IPS-NIHi11 (cell line): ENCODE results near the gene ARFGAP2.
"Not testable (repeated sequence)": the region's sequence is repeated elsewhere in the genome, so short reads cannot be mapped to it uniquely, and the experiment has no call there.

ENCODE experiments used
- DNase-seq: peaks from one replicate; pipeline ENCODE4 v3.0.0; 2012; ENCODE audit warnings: mixed read lengths, low spot score

Gene ARFGAP2

DNA sequence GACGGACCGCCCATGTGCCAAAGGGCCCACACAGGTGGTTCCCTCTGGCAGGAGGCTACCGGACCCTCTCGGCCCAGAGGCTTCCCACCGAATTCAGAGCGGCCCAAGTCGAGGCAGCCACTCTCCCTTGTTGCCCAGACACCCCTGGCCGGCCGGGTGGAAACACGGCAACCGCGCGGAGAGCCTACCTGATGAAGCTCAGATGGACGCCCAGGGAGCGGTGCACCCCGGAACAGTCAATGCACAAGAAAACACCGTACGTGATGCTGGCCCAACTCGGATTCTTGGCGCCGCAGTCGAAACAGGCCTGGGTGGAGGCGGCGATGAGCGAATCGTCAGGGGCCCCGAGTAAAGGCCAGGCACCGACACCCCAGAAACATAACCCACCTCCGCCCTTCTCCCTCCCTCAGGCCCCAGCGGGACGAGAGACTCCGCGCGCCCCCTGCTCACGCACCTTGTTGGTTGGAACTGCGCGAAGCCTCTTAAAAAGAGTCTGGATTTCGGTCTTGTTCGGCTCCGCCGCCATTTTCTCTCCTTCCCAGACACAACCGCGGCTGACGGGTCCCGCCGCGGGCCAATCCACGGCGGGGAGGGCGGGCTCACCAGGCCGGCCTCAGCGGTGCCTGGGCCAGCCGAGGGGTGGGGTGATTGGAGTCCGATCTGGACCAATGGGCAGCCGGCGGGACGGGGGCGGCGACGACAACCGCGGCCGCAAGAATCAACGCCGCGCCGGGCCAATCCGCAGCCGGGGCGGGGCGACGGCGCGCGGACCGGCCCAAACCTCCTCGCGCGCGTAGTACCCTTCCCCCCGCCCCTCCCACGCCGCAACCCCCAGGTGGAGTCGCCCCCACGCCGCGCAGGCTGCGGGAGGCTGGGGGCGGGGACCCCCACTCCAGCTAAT lies at the start of gene ARFGAP2:
Gene ARFGAP2, minus strand, starts transcription at position 552 of the 901 bp plus-strand sequence. Its CDS starts 26 bp downstream, at position 526.
- DNase-seq, result peak; percentile 100

GRCh38 chr11:47225552-47226400 lies 49.1 kb upstream of the ARFGAP2 start:
- no peak for DNase-seq

GRCh38 chr11:47222696-47223095 lies 46.0 kb upstream of the ARFGAP2 start:
- no peak for DNase-seq

DNA sequence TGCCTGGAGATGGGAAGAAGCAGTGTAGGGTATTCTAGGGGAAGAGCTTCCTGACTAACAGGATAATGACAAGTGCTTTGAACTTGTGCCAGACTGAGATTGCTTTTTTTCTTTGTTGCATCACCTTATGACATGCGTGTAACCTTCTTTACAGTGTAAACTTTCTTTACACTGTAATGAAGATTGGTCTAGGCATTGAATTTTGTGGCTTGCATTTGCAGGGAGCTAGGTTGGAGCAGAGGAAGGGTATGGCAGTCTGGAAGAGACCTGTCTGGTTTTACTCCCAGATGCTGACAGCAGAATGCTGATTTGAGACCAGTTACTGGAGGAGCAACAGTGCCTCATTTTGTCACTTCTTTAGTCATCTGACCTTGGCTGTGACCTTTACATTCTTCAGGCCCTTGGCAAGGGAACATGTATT lies 43.7 kb upstream of the ARFGAP2 start:
- no peak for DNase-seq

DNA sequence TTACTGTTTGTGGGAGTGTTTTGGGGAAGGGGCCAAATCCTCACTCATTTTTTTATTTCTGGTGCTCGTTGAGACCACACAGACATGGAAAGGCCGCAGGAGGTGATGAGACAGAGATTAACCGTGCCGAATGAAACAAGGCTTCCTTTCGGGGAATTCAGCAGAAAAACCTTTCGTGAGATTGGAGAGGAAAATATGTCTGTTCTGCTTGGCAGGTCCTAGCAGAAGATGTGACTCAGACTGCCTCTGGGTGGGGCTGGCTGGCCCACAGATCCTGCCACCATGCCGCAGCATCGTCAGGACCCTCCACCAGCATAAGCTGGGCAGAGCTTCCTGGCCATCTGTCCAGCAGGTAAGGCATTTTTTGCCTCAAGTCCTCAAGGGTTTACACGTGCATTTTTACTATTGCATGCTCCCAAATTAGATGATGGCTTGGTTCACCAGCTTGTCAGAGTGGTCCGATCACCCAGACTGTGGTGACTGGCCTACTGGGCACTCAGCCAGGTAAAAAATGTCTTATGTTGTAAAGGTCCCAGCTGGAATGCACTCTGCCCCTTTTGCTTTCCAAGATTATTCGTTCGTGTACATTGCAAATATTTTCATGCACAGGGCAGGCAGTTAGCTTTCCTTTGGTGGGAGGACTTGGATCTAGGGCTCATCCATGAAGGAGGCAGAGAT lies 39.6 kb upstream of the ARFGAP2 start:
- DNase-seq, result no peak

GRCh38 chr11:47215366-47215910 lies 38.8 kb upstream of the ARFGAP2 start:
- DNase-seq, result peak; percentile 36

DNA sequence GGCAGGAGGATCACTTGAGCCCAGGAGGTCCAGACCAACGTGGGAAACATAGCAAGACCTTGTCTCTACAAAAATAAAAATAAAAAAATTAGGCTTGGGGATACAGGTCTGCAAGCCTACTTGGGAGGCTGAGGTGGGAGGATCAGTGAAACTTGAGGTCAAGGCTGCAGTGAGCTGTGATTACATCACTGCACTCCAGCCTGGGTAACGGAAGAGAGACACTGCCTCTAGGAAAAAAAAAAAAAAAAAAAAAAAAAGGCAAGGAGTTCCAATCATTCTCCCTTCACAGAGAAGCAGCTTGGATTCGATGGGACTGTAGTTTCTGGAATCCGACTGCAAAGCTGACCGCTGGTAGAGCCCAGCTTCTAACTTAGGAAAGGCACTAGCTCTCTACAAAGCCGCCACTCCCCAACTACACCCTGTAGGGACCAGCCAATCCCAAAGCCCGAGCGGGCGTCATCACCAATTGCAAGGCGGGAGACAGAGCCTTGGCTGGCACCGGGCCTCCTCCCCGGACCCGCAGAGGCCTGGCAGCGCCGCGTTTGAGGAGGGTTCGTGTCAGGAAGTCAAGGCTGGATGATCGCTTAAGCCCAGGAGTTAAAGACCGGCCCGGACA lies 37.4 kb upstream of the ARFGAP2 start:
- DNase-seq, result peak; percentile 89

- no peak for DNase-seq
Observed at GRCh38 chr11:47212938-47213337, 36.3 kb upstream of the ARFGAP2 start.

GRCh38 chr11:47208628-47209027 lies 31.9 kb upstream of the ARFGAP2 start:
- DNase-seq, result no peak

DNA sequence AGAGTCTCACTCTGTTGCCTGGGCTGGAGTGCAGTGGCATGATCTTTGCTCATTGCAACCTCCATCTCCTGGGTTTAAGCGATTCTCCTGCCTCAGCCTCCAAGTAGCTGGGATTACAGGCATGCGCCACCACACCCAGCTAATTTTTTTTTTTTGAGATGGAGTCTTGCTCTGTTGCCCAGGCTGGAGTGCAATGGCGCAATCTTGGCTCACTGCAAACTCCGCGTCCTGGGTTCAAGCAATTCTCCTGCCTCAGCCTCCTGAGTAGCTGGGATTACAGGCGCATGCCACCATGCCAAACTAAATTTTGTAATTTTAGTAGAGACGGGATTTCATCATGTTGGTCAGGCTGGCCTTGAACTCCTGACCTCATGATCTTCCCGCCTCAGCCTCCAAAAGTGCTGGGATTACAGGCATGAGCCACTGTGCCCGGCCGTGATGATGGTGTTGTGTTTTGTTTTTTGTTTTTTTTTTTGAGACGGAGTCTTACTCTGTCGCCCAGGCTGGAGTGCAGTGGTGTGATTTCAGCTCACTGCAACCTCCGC lies 31.4 kb upstream of the ARFGAP2 start:
- DNase-seq, result not testable (repeated sequence)

GRCh38 chr11:47207459-47207858 lies 30.8 kb upstream of the ARFGAP2 start:
- no peak for DNase-seq

GRCh38 chr11:47206577-47206976 lies 29.9 kb upstream of the ARFGAP2 start:
- not testable (repeated sequence) for DNase-seq

DNA sequence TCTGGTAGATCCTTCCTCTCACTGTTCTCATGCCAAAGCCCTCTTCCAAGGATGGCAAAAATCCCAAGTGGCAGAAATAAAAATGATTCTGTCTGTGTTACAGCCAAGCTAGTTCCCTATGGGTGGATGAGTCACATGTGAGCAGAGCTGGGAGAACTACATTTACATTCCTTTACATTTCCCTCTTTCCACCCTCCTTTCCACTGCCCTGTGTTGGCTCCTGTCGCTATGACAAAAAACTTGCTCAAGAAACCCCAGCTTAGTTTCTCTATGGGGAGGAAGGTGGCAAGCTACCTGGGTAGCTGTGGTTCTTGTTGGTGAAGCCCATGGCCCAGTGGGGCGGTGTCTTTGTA lies 27.9 kb upstream of the ARFGAP2 start:
- DNase-seq, result peak; percentile 44

GRCh38 chr11:47202576-47202975 lies 25.9 kb upstream of the ARFGAP2 start:
- no peak for DNase-seq

DNA sequence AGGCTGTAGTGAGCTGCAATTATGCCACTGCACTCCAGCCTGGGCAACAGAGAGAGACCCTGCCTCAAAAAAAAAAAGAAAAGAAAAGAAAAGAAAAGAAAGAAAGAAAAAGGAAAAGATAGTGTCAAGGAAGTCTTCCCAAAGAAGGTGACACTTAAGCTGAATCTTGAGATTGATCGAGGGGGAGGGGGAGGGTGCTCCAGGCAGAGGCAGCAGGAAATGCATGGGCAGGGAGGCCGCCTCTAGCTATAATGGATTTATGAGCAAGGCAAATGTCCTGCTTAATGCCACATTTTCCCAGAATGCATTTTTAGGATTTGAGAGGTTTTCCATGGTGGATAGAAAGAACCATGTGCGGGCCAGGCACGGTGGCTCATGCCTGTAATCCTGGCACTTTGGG lies 24.3 kb upstream of the ARFGAP2 start:
- no peak for DNase-seq

GRCh38 chr11:47198161-47198560 lies 21.5 kb upstream of the ARFGAP2 start:
- DNase-seq, result not testable (repeated sequence)

- no peak for DNase-seq
Observed at GRCh38 chr11:47192111-47192510, 15.4 kb upstream of the ARFGAP2 start.

- DNase-seq, result not testable (repeated sequence)
Observed at GRCh38 chr11:47191137-47191536, 14.5 kb upstream of the ARFGAP2 start.

- no peak for DNase-seq
Observed at GRCh38 chr11:47189100-47189834, 12.6 kb upstream of the ARFGAP2 start.

- no peak for DNase-seq
Observed at GRCh38 chr11:47188259-47188658, 11.6 kb upstream of the ARFGAP2 start.

- DNase-seq, result no peak
Observed at GRCh38 chr11:47187723-47188122, 11.0 kb upstream of the ARFGAP2 start.
